Lung (tissue), 16 donors: Measurements from ENCODE around the gene TDRD7. TPM values are rescaled to one million over a fixed set of nuclear protein-coding genes. Genes with fewer than 3 reads are reported as not detected.

Experiments used
- ATAC-seq: fragments of 200-7000 bp; cut with Tn5 transposase; one replicate; pipeline ENCODE4 v1.9.1; 2020; ENCODE audit warnings: moderate number of reproducible peaks; ENCODE audit not compliant: insufficient read depth, low FRiP score
- DNase-seq, 3 donors: peaks; one replicate each; pipeline ENCODE4 v3.0.0-alpha.2; 2013 to 2017
- H3K27ac ChIP-seq, 2 donors: one replicate each; pipeline ENCODE4 v1.5.1; 2013; ENCODE audit warnings: mild to moderate bottlenecking in 2 of 2, moderate library complexity in 2 of 2, control low read depth in 1 of 2, inconsistent platforms in 1 of 2, low read depth in 1 of 2, low read length in 1 of 2
- H3K27me3 ChIP-seq, 3 donors: one replicate each; pipeline ENCODE4 v1.5.1; 2013; ENCODE audit warnings: low read length in 2 of 3; ENCODE audit not compliant: control insufficient read depth in 3 of 3, insufficient read depth in 3 of 3
- H3K36me3 ChIP-seq, 4 donors: one replicate each; pipeline ENCODE4 v1.5.1; 2013; ENCODE audit warnings: low read length in 4 of 4, mild to moderate bottlenecking in 1 of 4, moderate library complexity in 1 of 4; ENCODE audit not compliant: control insufficient read depth in 4 of 4, insufficient read depth in 4 of 4
- H3K4me1 ChIP-seq, 5 donors: one replicate each; pipeline ENCODE4 v1.5.1; 2013; ENCODE audit warnings: low read length in 5 of 5, mild to moderate bottlenecking in 2 of 5, moderate library complexity in 1 of 5; ENCODE audit not compliant: control insufficient read depth in 5 of 5, insufficient read depth in 5 of 5
- H3K4me3 ChIP-seq: one replicate; pipeline ENCODE4 v1.5.1; 2013; ENCODE audit warnings: mild to moderate bottlenecking, control low read depth, moderate library complexity
- H3K9ac ChIP-seq, 2 donors: one replicate each; pipeline ENCODE4 v1.5.1; 2013; ENCODE audit warnings: low read length in 2 of 2, control low read depth in 1 of 2; ENCODE audit not compliant: insufficient read depth in 1 of 2
- H3K9me3 ChIP-seq, 4 donors: one replicate each; pipeline ENCODE4 v1.5.1; 2013; ENCODE audit warnings: low read length in 3 of 4, mild to moderate bottlenecking in 1 of 4, moderate library complexity in 1 of 4; ENCODE audit not compliant: control insufficient read depth in 4 of 4, insufficient read depth in 3 of 4
- WGBS, 2 donors: extraction: QIAGEN DNeasy Blood & Tissue Kit; methylation state at CpG; one replicate each; pipeline ENCODE4 v1.1.7; 2013; 5-methylcytosine and 5-hydroxymethylcytosine counted together
- long read RNA-seq, 5 donors: transcript quantifications; one replicate each; lab custom pipeline, GENCODE V29; 2026
- polyA plus RNA-seq, 2 donors: library from polyadenylated mRNA; stranded (reverse); fragments of 200-250 nt; gene quantifications; one replicate each; pipeline ENCODE4 v1.2.1, GENCODE V29; 2013
- total RNA-seq, 2 donors: library from RNA; depleted of rRNA in 1 of 2; stranded (reverse); fragments of >200 nt in 1 of 2; gene quantifications; one replicate each; pipeline ENCODE4 v1.2.1, GENCODE V29; 2014 to 2021
- TF ChIP-seq, protein P1 (sequence below): IDR thresholded peaks from 2 replicates; pipeline ENCODE4 v1.5.1; 2012; ENCODE audit warnings: mild to moderate bottlenecking; ENCODE audit errors: control extremely low read depth, extremely low read depth
- donor health status: control.
- donor health status: control.
- donor health status: Bipolar disorder and iron deficiency.
- donor health status: healthy.
- donor health status: DM: yes; HTN: yes; CAD: no.

TDRD7 gene, protein sequence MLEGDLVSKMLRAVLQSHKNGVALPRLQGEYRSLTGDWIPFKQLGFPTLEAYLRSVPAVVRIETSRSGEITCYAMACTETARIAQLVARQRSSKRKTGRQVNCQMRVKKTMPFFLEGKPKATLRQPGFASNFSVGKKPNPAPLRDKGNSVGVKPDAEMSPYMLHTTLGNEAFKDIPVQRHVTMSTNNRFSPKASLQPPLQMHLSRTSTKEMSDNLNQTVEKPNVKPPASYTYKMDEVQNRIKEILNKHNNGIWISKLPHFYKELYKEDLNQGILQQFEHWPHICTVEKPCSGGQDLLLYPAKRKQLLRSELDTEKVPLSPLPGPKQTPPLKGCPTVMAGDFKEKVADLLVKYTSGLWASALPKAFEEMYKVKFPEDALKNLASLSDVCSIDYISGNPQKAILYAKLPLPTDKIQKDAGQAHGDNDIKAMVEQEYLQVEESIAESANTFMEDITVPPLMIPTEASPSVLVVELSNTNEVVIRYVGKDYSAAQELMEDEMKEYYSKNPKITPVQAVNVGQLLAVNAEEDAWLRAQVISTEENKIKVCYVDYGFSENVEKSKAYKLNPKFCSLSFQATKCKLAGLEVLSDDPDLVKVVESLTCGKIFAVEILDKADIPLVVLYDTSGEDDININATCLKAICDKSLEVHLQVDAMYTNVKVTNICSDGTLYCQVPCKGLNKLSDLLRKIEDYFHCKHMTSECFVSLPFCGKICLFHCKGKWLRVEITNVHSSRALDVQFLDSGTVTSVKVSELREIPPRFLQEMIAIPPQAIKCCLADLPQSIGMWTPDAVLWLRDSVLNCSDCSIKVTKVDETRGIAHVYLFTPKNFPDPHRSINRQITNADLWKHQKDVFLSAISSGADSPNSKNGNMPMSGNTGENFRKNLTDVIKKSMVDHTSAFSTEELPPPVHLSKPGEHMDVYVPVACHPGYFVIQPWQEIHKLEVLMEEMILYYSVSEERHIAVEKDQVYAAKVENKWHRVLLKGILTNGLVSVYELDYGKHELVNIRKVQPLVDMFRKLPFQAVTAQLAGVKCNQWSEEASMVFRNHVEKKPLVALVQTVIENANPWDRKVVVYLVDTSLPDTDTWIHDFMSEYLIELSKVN
- total RNA-seq = 10 to 100 TPM; 12.4 to 13.3 TPM
- polyA plus RNA-seq = 10 to 100 TPM in 1 of 2 donors, 1 to 10 TPM in 1; 6.8 to 10.9 TPM
- long read RNA-seq, donor 1, partial matches to known transcripts = 0 of 1 reads
- long read RNA-seq, donor 1, other reads (novel, unspliced or antisense) = 0 of 1 reads
- long read RNA-seq, donor 2 = 0 reads
- long read RNA-seq, donor 3 = 0 reads
- long read RNA-seq, donor 4 = 0 reads
- long read RNA-seq, donor 5 = 0 reads

DNA sequence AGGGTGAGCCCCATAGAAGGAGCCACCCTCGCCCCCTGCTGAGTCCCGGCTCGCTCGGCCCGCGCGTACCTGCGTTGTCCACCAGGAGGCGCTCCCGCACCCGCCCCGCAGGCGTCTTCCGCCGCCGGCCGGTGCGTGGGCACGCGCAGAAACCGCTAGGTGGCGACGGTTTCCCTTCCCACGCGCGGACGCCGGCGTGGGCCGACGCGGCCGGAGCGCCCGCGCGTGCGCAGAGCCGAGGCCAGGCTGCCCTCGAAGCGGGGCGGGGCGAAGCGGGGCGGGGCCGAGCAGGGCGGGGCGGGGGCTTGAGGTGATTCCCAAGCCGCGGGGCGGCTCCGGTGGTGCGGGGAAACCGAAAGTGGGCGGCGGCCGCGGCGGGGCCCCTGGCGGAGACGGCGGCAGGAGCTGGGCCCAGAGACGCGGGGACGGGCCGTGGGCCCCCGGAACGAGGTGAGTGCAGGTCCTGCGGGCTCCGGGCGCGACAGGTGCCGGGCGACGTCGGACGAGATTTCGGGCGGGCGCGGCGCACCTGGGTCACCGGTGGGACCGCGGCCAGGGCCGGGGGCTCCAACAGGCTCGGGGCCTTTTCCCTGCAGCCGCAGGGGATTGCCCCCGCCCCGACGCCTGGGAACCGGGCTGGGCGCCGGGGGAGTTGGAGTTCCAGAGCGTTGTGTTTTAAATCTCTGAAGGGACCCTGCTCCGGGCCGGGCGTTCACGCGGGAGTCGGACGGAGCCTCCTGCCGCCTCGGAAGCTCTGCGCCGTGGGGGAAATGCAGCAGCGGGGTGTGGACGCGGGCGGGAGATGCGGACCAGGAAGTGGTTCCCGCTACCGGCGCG is at the start of gene TDRD7:
TDRD7 (plus strand) TSS at position 308 of the 837 bp plus-strand sequence. CDS start 16,370 bp downstream, outside the sequence.
- TF ChIP-seq, protein P1, sequence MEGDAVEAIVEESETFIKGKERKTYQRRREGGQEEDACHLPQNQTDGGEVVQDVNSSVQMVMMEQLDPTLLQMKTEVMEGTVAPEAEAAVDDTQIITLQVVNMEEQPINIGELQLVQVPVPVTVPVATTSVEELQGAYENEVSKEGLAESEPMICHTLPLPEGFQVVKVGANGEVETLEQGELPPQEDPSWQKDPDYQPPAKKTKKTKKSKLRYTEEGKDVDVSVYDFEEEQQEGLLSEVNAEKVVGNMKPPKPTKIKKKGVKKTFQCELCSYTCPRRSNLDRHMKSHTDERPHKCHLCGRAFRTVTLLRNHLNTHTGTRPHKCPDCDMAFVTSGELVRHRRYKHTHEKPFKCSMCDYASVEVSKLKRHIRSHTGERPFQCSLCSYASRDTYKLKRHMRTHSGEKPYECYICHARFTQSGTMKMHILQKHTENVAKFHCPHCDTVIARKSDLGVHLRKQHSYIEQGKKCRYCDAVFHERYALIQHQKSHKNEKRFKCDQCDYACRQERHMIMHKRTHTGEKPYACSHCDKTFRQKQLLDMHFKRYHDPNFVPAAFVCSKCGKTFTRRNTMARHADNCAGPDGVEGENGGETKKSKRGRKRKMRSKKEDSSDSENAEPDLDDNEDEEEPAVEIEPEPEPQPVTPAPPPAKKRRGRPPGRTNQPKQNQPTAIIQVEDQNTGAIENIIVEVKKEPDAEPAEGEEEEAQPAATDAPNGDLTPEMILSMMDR = peak; percentile 98
- Histone ChIP-seq H3K36me3 (no peaks in the 10 kb centered on the region), H3K27ac (peak within 1 kb of the TSS; percentile 54 to 94), H3K4me1 (peaks cover 0 to 4% (median 2%) of the 10 kb centered on the region in 5 donors), H3K9ac (peak within 1 kb of the TSS in 1 of 2 donors; percentile 69), H3K4me3 (peak within 1 kb of the TSS; percentile 85), H3K27me3 (peaks cover 0 to 7% (median 7%) of the 10 kb centered on the region in 3 donors), H3K9me3 (no peaks in the 10 kb centered on the region)
- WGBS, 2 donors = 0% methylated on average over 94 to 115 of the region's 115 CpGs
- DNase-seq = peak; percentile 66 to 82 (median 81)
- ATAC-seq = peak; percentile 96

DNA sequence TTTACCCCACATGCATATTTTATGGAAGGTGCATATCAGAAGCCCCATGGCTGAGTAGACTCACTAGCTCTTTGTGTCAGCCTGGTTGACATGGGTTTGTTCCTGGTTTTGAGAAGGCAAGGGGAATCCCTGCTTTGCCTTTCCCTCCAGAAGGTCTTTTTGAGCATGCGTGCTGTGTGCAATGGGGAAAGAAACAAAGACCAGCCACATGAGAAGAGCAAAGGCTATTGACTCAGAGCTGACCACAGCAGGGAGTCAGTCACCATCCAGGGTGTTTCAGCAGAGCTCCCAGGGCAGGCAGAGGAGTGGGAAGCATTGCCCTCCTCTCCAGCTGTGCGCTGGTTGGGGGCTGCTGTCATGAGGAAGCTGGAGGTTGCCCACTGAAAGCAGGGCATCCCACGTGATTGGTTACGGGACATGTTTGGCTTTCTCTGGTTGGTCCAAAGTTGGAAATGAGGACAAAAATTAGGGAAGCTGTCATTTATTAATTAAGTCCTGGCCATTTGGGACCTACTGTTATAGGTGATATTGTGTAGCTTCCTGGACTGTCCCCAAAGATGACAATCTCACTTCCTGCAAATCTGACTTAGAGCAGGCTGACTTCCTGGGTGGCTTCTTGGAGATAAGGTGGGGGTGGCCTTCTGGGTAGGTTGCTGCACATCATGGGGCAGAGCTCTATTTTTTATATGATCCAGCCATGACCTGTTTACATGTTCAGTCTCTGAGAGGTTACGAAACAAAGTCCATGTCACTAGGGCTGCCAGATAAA is 48.9 kb upstream of the TDRD7 start:
- TF ChIP-seq, protein P1 = no peak
- no peaks in the 10 kb centered on the region for H3K4me1 ChIP-seq
- WGBS, 2 donors = 95 to 96% methylated on average over 5 of the region's 5 CpGs
- DNase-seq (no peak), ATAC-seq (no peak)
- no peak overlapping the region for H3K9ac ChIP-seq
- no peaks in the 10 kb centered on the region for H3K27me3 ChIP-seq
- no peak overlapping the region for H3K4me3 ChIP-seq
- H3K9me3 ChIP-seq = no peaks in the 10 kb centered on the region
- H3K36me3 ChIP-seq = peaks cover 0 to 12% (median under 1%) of the 10 kb centered on the region in 4 donors
- H3K27ac ChIP-seq = no peak overlapping the region
